ENCODE results near the gene RNASEH2C.

Gene RNASEH2C

GRCh38 chr11:65680192-65680743 is 40.3 kb downstream of the RNASEH2C start:
- DNase-seq: no peak

- DNase-seq: no peak
These were observed 47.6 kb downstream of the RNASEH2C start for GRCh38 chr11:65672982-65673381.

GRCh38 chr11:65672180-65672860 is 48.3 kb downstream of the RNASEH2C start:
- DNase-seq: no peak

All from NCI-H510A treated with DMSO at 0.1 percent for 48 hours (cell line).